Right renal cortex interstitium (tissue), 3 donors: ENCODE measurements around the gene GRB7. TPM values are rescaled to one million over a fixed set of nuclear protein-coding genes. Genes with fewer than 3 reads are reported as not detected.

Experiments used
- DNase-seq, 3 donors: peaks; one replicate each; pipeline ENCODE4 v3.0.0-alpha.2; 2013; ENCODE audit warnings: low read depth in 3 of 3, low spot score in 2 of 3
- polyA plus RNA-seq, 3 donors: library from polyadenylated mRNA; unstranded; fragments of 120-200 nt; gene quantifications; one replicate each; pipeline ENCODE4 v1.2.1, GENCODE V29; 2013; ENCODE audit not compliant: insufficient read length in 3 of 3

GRB7 gene
- polyA plus RNA-seq, 3 donors = 29.0 to 31.9 (median 30.6) TPM

- no peak for DNase-seq
Observed at GRCh38 chr17:39794249-39794970, 56.7 kb downstream of the GRB7 start.

Other genes with a start within 250 kb of the GRB7 start
- under 1 TPM in 1 of 3 donors, not detected in 2; 0.04 TPM for gene NEUROD2, start 130.0 kb upstream of the GRB7 start, polyA plus RNA-seq
- 10 to 100 TPM; 13.6 to 18.1 (median 14.1) TPM for gene PPP1R1B, start 111.0 kb upstream of the GRB7 start, polyA plus RNA-seq
- gene STARD3, start 100.8 kb upstream of the GRB7 start, polyA plus RNA-seq = 10 to 100 TPM; 42.9 to 52.2 (median 49.1) TPM
- 1 to 10 TPM in 2 of 3 donors, under 1 TPM in 1; 0.80 to 1.5 (median 1.1) TPM for gene TCAP, start 72.6 kb upstream of the GRB7 start, polyA plus RNA-seq
- gene PNMT, start 69.5 kb upstream of the GRB7 start, polyA plus RNA-seq = 1 to 10 TPM; 1.2 to 3.2 (median 2.1) TPM
- gene PGAP3, start 49.9 kb upstream of the GRB7 start, polyA plus RNA-seq = 10 to 100 TPM; 32.5 to 39.4 (median 37.9) TPM
- gene ERBB2, start 37.9 kb upstream of the GRB7 start, polyA plus RNA-seq = 100 to 1,000 TPM; 174 to 185 (median 182) TPM
- 10 to 100 TPM; 31.7 to 37.5 (median 36.1) TPM for gene MIEN1, start 7.4 kb upstream of the GRB7 start, polyA plus RNA-seq
- under 1 TPM; 0.18 to 0.27 (median 0.21) TPM for gene IKZF3, start 126.4 kb downstream of the GRB7 start, polyA plus RNA-seq
- not detected for gene ZPBP2, start 130.3 kb downstream of the GRB7 start, polyA plus RNA-seq
- 1 to 10 TPM; 8.2 to 9.2 (median 9.2) TPM for gene GSDMB, start 180.7 kb downstream of the GRB7 start, polyA plus RNA-seq
- gene ORMDL3, start 189.7 kb downstream of the GRB7 start, polyA plus RNA-seq = 100 to 1,000 TPM in 2 of 3 donors, 10 to 100 TPM in 1; 82.2 to 108 (median 108) TPM
- not detected for gene LRRC3C, start 189.8 kb downstream of the GRB7 start, polyA plus RNA-seq
- gene GSDMA, start 225.1 kb downstream of the GRB7 start, polyA plus RNA-seq = 1 to 10 TPM in 2 of 3 donors, under 1 TPM in 1; 0.32 to 4.0 (median 2.2) TPM
- gene PSMD3, start 242.9 kb downstream of the GRB7 start, polyA plus RNA-seq = 100 to 1,000 TPM; 109 to 119 (median 109) TPM